Stimulated activated CD4-positive, alpha-beta T cell treated with anti-CD3 and anti-CD28 coated beads, Interleukin-4, amount 100 ng/mL, for 1 hour (primary cell): ENCODE results near the gene ZNF556.

Experiments
- DNase-seq: peaks from one replicate; pipeline ENCODE4 v3.0.0-alpha.2; 2020

The ZNF556 gene

GRCh38 chr19:2867025-2867991 is at the start of gene ZNF556:
ZNF556 (plus strand) TSS chr19:2867335; CDS start chr19:2867422, 87 bp downstream.
- no peak for DNase-seq

- DNase-seq = peak; percentile 99
These were observed 47.5 kb upstream of the ZNF556 start, which contains the start of gene ZNF554 for GRCh38 chr19:2819540-2820111. ZNF554 (plus strand) TSS chr19:2819868; CDS start chr19:2820072, 204 bp downstream.

- DNase-seq = peak; percentile 11
These were observed 46.9 kb upstream of the ZNF556 start for GRCh38 chr19:2820112-2820702.

GRCh38 chr19:2822846-2823245 is 44.3 kb upstream of the ZNF556 start:
- DNase-seq = no peak

GRCh38 chr19:2823646-2824045 is 43.5 kb upstream of the ZNF556 start:
- DNase-seq = no peak

- DNase-seq = no peak
These were observed 43.0 kb upstream of the ZNF556 start for GRCh38 chr19:2824129-2824528.

GRCh38 chr19:2827022-2827421 is 40.1 kb upstream of the ZNF556 start:
- DNase-seq = no peak

GRCh38 chr19:2827840-2828489 is 39.2 kb upstream of the ZNF556 start:
- DNase-seq = no peak

GRCh38 chr19:2834294-2834871 is 32.8 kb upstream of the ZNF556 start:
- DNase-seq = no peak

- no peak for DNase-seq
These were observed 29.7 kb upstream of the ZNF556 start for GRCh38 chr19:2837430-2837829.

- DNase-seq = peak; percentile 97
These were observed 26.0 kb upstream of the ZNF556 start, which contains the start of gene ZNF555 for GRCh38 chr19:2840794-2841791. ZNF555 (plus strand) TSS chr19:2841475; CDS start chr19:2841573, 98 bp downstream.

- peak; percentile 20 for DNase-seq
These were observed 25.1 kb upstream of the ZNF556 start for GRCh38 chr19:2841855-2842574.

- DNase-seq = no peak
These were observed 22.0 kb upstream of the ZNF556 start for GRCh38 chr19:2845107-2845506.

GRCh38 chr19:2846180-2846894 is 20.8 kb upstream of the ZNF556 start:
- no peak for DNase-seq

GRCh38 chr19:2847507-2847906 is 19.6 kb upstream of the ZNF556 start:
- no peak for DNase-seq

- no peak for DNase-seq
These were observed 18.5 kb upstream of the ZNF556 start for GRCh38 chr19:2848616-2849015.

- no peak for DNase-seq
These were observed 16.7 kb upstream of the ZNF556 start for GRCh38 chr19:2850256-2850925.

GRCh38 chr19:2852598-2852997 is 14.5 kb upstream of the ZNF556 start:
- no peak for DNase-seq

GRCh38 chr19:2853015-2853606 is 14.0 kb upstream of the ZNF556 start:
- DNase-seq = no peak
